A549 (cell line): Measurements from ENCODE around the gene C20orf173. TPM values are rescaled to one million over a fixed set of nuclear protein-coding genes. Genes with fewer than 3 reads are reported as not detected.
"Not testable (repeated sequence)": the region's sequence is repeated elsewhere in the genome, so short reads cannot be mapped to it uniquely, and the experiment has no call there.

Source experiments
- ATAC-seq, 2 experiments: fragments of 200-7000 bp in 1 of 2; fragments of >200 bp in 1 of 2; cut with Nextera tagmentation in 1 of 2; cut with Tn5 transposase in 1 of 2; 3 replicates each; pipeline versions ENCODE4 v1.8.0 to v1.9.1; 2018 to 2020; ENCODE audit warnings: mild to moderate bottlenecking in 1 of 2, moderate library complexity in 1 of 2
- CTCF ChIA-PET: fragments of 300-600 bp; sonication (Branson Sonifier 250); formaldehyde crosslinking; extraction: SDS; loops from one replicate; lab custom pipeline; 2021; ENCODE audit warnings: antibody characterized with exemption, inconsistent platforms; lab: Yijun Ruan, JAX
- POLR2A ChIA-PET: fragments of 350-600 bp; formaldehyde crosslinking; extraction: SDS; loops from one replicate; lab custom pipeline; 2021; ENCODE audit warnings: antibody characterized with exemption, inconsistent platforms; lab: Yijun Ruan, JAX
- DNase-seq, 2 experiments: peaks; one replicate each; pipeline versions ENCODE4 v3.0.0 to v3.0.0-alpha.2; 2011 to 2016; ENCODE audit warnings: low read depth in 1 of 2, low spot score in 1 of 2
- FAIRE-seq: peaks from 2 replicates; lab custom pipeline; 2011; peaks lifted over from hg19 to GRCh38; lab: Jason Lieb, UNC
- H3K27ac ChIP-seq, 2 experiments: fragments of >200 bp; sonication (Bioruptor Twin); formaldehyde crosslinking; 3 replicates each; pipeline ENCODE4 v1.5.1; 2016 to 2017
- H3K4me1 ChIP-seq: fragments of >200 bp; sonication (Bioruptor Twin); formaldehyde crosslinking; 3 replicates; pipeline ENCODE4 v1.6.1; 2016
- H3K4me2 ChIP-seq: fragments of >200 bp; sonication (Bioruptor Twin); formaldehyde crosslinking; 3 replicates; pipeline ENCODE4 v1.6.1; 2016
- H3K4me3 ChIP-seq: fragments of >200 bp; sonication (Bioruptor Twin); formaldehyde crosslinking; 3 replicates; pipeline ENCODE4 v1.5.1; 2016
- H3K9me3 ChIP-seq: fragments of >200 bp; sonication (Bioruptor Twin); formaldehyde crosslinking; 3 replicates; pipeline ENCODE4 v1.6.1; 2016
- CBX8 ChIP-seq: fragments of 200-600 bp; sonication (generic); IDR thresholded peaks from 2 replicates; pipeline ENCODE4 v1.6.1; 2016
- CEBPB ChIP-seq, 2 experiments: fragments of >200 bp in 1 of 2; sonication (Bioruptor Twin) in 1 of 2; formaldehyde crosslinking in 1 of 2; IDR thresholded peaks; 2 replicates each; pipeline ENCODE4 v1.6.1; 2012 to 2016
- CHD2 ChIP-seq: fragments of 150-350 bp; IDR thresholded peaks from 2 replicates; pipeline ENCODE4 v1.6.1; 2014; ENCODE audit warnings: low read length; ENCODE audit not compliant: partially characterized antibody
- CTCF ChIP-seq: fragments of >200 bp; sonication (Bioruptor Twin); formaldehyde crosslinking; IDR thresholded peaks from 3 replicates; pipeline ENCODE4 v1.5.1; 2016
- E2F6 ChIP-seq: IDR thresholded peaks from 2 replicates; pipeline ENCODE4 v1.6.1; 2012; ENCODE audit warnings: low read depth, borderline replicate concordance
- EHMT2 ChIP-seq: fragments of 200-600 bp; sonication (generic); IDR thresholded peaks from 2 replicates; pipeline ENCODE4 v1.6.1; 2016; ENCODE audit warnings: antibody characterized with exemption, low read depth, mild to moderate bottlenecking, moderate library complexity
- HES2 ChIP-seq: fragments of >200 bp; sonication (Bioruptor Twin); formaldehyde crosslinking; IDR thresholded peaks from 2 replicates; pipeline ENCODE4 v1.6.1; 2016
- HOXA7 ChIP-seq: fragments of 250-450 bp; sonication (Bioruptor Pico); IDR thresholded peaks from 2 replicates; pipeline ENCODE4 v1.5.0; 2020; ENCODE audit warnings: mild to moderate bottlenecking, moderate library complexity
- JUNB ChIP-seq: fragments of >200 bp; sonication (Bioruptor Twin); formaldehyde crosslinking; IDR thresholded peaks from 2 replicates; pipeline ENCODE4 v1.6.1; 2016
- MAZ ChIP-seq: fragments of 150-350 bp; IDR thresholded peaks from 2 replicates; pipeline ENCODE4 v1.6.1; 2014; ENCODE audit warnings: antibody characterized with exemption, low read depth, low read length, borderline replicate concordance
- RAD21 ChIP-seq, 2 experiments: fragments of >200 bp in 1 of 2; sonication (Bioruptor Twin) in 1 of 2; formaldehyde crosslinking in 1 of 2; IDR thresholded peaks in 1 of 2; conservative IDR thresholded peaks in 1 of 2; 2 replicates in 1 of 2; 3 replicates in 1 of 2; pipeline ENCODE4 v1.6.1; 2012 to 2018; ENCODE audit warnings: inconsistent platforms in 1 of 2
- RARB ChIP-seq: fragments of 250-450 bp; sonication (Bioruptor Pico); IDR thresholded peaks from 2 replicates; pipeline ENCODE4 v1.8.0; 2021; ENCODE audit warnings: mild to moderate bottlenecking, moderate library complexity
- TFCP2L1 ChIP-seq: fragments of 250-450 bp; sonication (Bioruptor Pico); IDR thresholded peaks from 2 replicates; pipeline ENCODE4 v1.5.0; 2021; ENCODE audit warnings: mild to moderate bottlenecking
- ZC3H11A ChIP-seq: fragments of 450-650 bp; IDR thresholded peaks from 2 replicates; pipeline ENCODE4 v1.6.1; 2014; ENCODE audit warnings: antibody characterized with exemption, mild to moderate bottlenecking
- ZNF302 ChIP-seq: fragments of 250-450 bp; sonication (Bioruptor Pico); IDR thresholded peaks from 2 replicates; pipeline ENCODE4 v1.9.0; 2021; ENCODE audit warnings: inconsistent platforms, mild to moderate bottlenecking, moderate library complexity
- WGBS: methylation state at CpG from one replicate; pipeline ENCODE4 v1.1.6; 2017; ENCODE audit errors: missing lambda C conversion rate; 5-methylcytosine and 5-hydroxymethylcytosine counted together
- polyA plus RNA-seq, 4 experiments: library from polyadenylated mRNA; depleted of rRNA in 3 of 4; stranded (reverse); fragments of >200 nt; fragmentation: RNase III in 1 of 4; extraction: RNeasy Plus Mini Kit Qiagen cat#74134 plus additional on column Dnase treatment in 1 of 4; gene quantifications; 2 replicates in 3 of 4; 3 replicates in 1 of 4; pipeline ENCODE4 v1.2.3, GENCODE V29; 2011 to 2017

The C20orf173 gene
- polyA plus RNA-seq, 2 of the 4 experiments (the other 2 are of a cell fraction): not detected

- DNase-seq (peak; percentile 23 to 76), ATAC-seq (peak; percentile 86 to 91), FAIRE-seq (no peak)
- CTCF ChIA-PET: interaction anchor here (0.8 to 1.6 kb wide), 3 partner anchors 8 to 13 kb away, joined by 3 to 4 read pairs (median 3); no protein-coding TSS in a partner anchor
- 48% methylated on average over 6 of the region's 6 CpGs for WGBS
- Histone ChIP-seq H3K27ac (no peak overlapping the region), H3K9me3 (no peaks in the 10 kb centered on the region), H3K4me2 (no peak overlapping the region), H3K4me3 (no peak overlapping the region), H3K4me1 (no peaks in the 10 kb centered on the region)
- POLR2A ChIA-PET: no interaction called here
- TF ChIP-seq CHD2 (no peak), CEBPB (IDR thresholded peaks at IDR 0.05) (no peak), E2F6 (no peak), CTCF (peak; percentile 23; the same call in 1 of the 3 replicates), ZNF302 (CRISPR knock-in tag) (no peak), RARB (no peak), TFCP2L1 (no peak), RAD21 (conservative IDR thresholded peaks at IDR 0.05 in 1 of 2, IDR thresholded peaks at IDR 0.05 in 1 of 2) (peak in 1 of 2 experiments; percentile 39; a peak in 2 of 5 replicates), JUNB (no peak)
Observed at GRCh38 chr20:35523298-35523888, 6.1 kb downstream of the C20orf173 start.

GRCh38 chr20:35518955-35519354 lies 10.5 kb downstream of the C20orf173 start:
- DNase-seq (no peak), ATAC-seq (no peak), FAIRE-seq (no peak)
- H3K4me2 ChIP-seq: no peak overlapping the region
- peaks cover 11% of the 10 kb centered on the region; the same call in 2 of the 3 replicates for H3K4me1 ChIP-seq
- POLR2A ChIA-PET: no interaction called here
- TF ChIP-seq MAZ: no peak
- TF ChIP-seq CBX8: no peak
- TF ChIP-seq CEBPB (IDR thresholded peaks at IDR 0.05): 0 out of 4 replicates have a peak, but pooled peaks of 1 of the 2 experiments have one; percentile 12
- CTCF ChIA-PET: interaction anchor here (0.8 to 1.8 kb wide), 2 partner anchors 12 to 435 kb away, joined by 4 to 5 read pairs; partner anchors contain the start of gene SCAND1
- H3K4me3 ChIP-seq: no peak overlapping the region
- 82% methylated on average over 9 of the region's 9 CpGs for WGBS
- H3K27ac ChIP-seq: no peak overlapping the region
- no peaks in the 10 kb centered on the region for H3K9me3 ChIP-seq

- not testable (repeated sequence) for ATAC-seq
- CTCF ChIA-PET: interaction anchor here (1.6 to 2.9 kb wide), 3 partner anchors 10 to 101 kb away, joined by 5 to 8 read pairs (median 6); no protein-coding TSS in a partner anchor
- WGBS: 85% methylated on average over 5 of the region's 5 CpGs
Observed at GRCh38 chr20:35517767-35518166, 11.7 kb downstream of the C20orf173 start.

GRCh38 chr20:35517125-35517524 lies 12.3 kb downstream of the C20orf173 start:
- DNase-seq (no peak), FAIRE-seq (no peak), ATAC-seq (no peak)
- CTCF ChIA-PET: interaction anchor here (1.5 to 2.9 kb wide), 3 partner anchors 23 to 102 kb away, joined by 5 to 8 read pairs (median 6); no protein-coding TSS in a partner anchor
- POLR2A ChIA-PET: interaction anchor here (0.8 to 2.2 kb wide), 2 partner anchors 25 to 63 kb away, joined by 3 to 6 read pairs; partner anchors contain the start of gene ERGIC3
- H3K9me3 ChIP-seq: no peaks in the 10 kb centered on the region
- peaks cover 11% of the 10 kb centered on the region; the same call in 2 of the 3 replicates for H3K4me1 ChIP-seq
- H3K4me2 ChIP-seq: no peak overlapping the region
- no peak overlapping the region for H3K27ac ChIP-seq
- TF ChIP-seq HOXA7 (CRISPR knock-in tag) (no peak), HES2 (no peak), ZC3H11A (no peak), CEBPB (IDR thresholded peaks at IDR 0.05) (no peak), EHMT2 (no peak)
- WGBS: 100% methylated on average over 1 of the region's 1 CpG
- H3K4me3 ChIP-seq: no peak overlapping the region

More at GRCh38 chr20:35517767-35518166, 11.7 kb downstream of the C20orf173 start:
- H3K4me3 ChIP-seq, DNase-seq, H3K4me2 ChIP-seq, POLR2A ChIA-PET, H3K9me3 ChIP-seq, H3K27ac ChIP-seq, FAIRE-seq: not testable (repeated sequence)
- peaks cover 11% of the 10 kb centered on the region; the same call in 2 of the 3 replicates for H3K4me1 ChIP-seq
